IPS-18a (cell line): ENCODE data around the gene LY86.

Source experiments
- H3K27ac ChIP-seq: one replicate; pipeline ENCODE4 v1.5.1; 2013; ENCODE audit warnings: low read length
- H3K27me3 ChIP-seq: one replicate; pipeline ENCODE4 v1.6.1; 2013; ENCODE audit warnings: mild to moderate bottlenecking, low read length; ENCODE audit not compliant: control insufficient read depth, insufficient read depth
- H3K36me3 ChIP-seq: one replicate; pipeline ENCODE4 v1.6.1; 2013; ENCODE audit warnings: low read depth, low read length; ENCODE audit not compliant: control insufficient read depth
- H3K4me1 ChIP-seq: one replicate; pipeline ENCODE4 v1.6.1; 2013; ENCODE audit warnings: low read depth, low read length; ENCODE audit not compliant: control insufficient read depth
- H3K4me3 ChIP-seq: one replicate; pipeline ENCODE4 v1.5.1; 2013; ENCODE audit warnings: low read length
- H3K9ac ChIP-seq: one replicate; pipeline ENCODE4 v1.6.1; 2013; ENCODE audit warnings: mild to moderate bottlenecking, low read length, moderate library complexity
- H3K9me3 ChIP-seq: one replicate; pipeline ENCODE4 v1.6.1; 2013; ENCODE audit warnings: low read depth, low read length; ENCODE audit not compliant: control insufficient read depth

Gene LY86

GRCh38 chr6:6649824-6650349 lies 61.4 kb downstream of the LY86 start:
- Histone ChIP-seq H3K27me3 (peaks cover 8% of the 10 kb centered on the region), H3K27ac (no peak overlapping the region), H3K36me3 (no peaks in the 10 kb centered on the region), H3K9me3 (no peaks in the 10 kb centered on the region), H3K4me1 (no peaks in the 10 kb centered on the region), H3K4me3 (no peak overlapping the region), H3K9ac (no peak overlapping the region)

GRCh38 chr6:6650839-6651238 lies 62.3 kb downstream of the LY86 start:
- Histone ChIP-seq H3K9me3 (no peaks in the 10 kb centered on the region), H3K4me3 (no peak overlapping the region), H3K4me1 (no peaks in the 10 kb centered on the region), H3K27me3 (peaks cover 8% of the 10 kb centered on the region), H3K36me3 (no peaks in the 10 kb centered on the region), H3K9ac (no peak overlapping the region), H3K27ac (no peak overlapping the region)

GRCh38 chr6:6651335-6651734 lies 62.8 kb downstream of the LY86 start:
- Histone ChIP-seq H3K4me1 (no peaks in the 10 kb centered on the region), H3K27me3 (peaks cover 8% of the 10 kb centered on the region), H3K9ac (no peak overlapping the region), H3K27ac (no peak overlapping the region), H3K4me3 (no peak overlapping the region), H3K36me3 (no peaks in the 10 kb centered on the region), H3K9me3 (no peaks in the 10 kb centered on the region)

- Histone ChIP-seq H3K9me3 (no peaks in the 10 kb centered on the region), H3K27ac (no peak overlapping the region), H3K27me3 (peaks cover 8% of the 10 kb centered on the region), H3K36me3 (no peaks in the 10 kb centered on the region), H3K9ac (no peak overlapping the region), H3K4me3 (no peak overlapping the region), H3K4me1 (no peaks in the 10 kb centered on the region)
These were observed 64.4 kb downstream of the LY86 start for GRCh38 chr6:6652932-6653331.

- no peaks in the 10 kb centered on the region for H3K4me1 ChIP-seq
- H3K9ac ChIP-seq, result no peak overlapping the region
- H3K27me3 ChIP-seq, result peaks cover 8% of the 10 kb centered on the region
- no peak overlapping the region for H3K27ac ChIP-seq
- no peaks in the 10 kb centered on the region for H3K9me3 ChIP-seq
- no peak overlapping the region for H3K4me3 ChIP-seq
- H3K36me3 ChIP-seq, result no peaks in the 10 kb centered on the region
These were observed 66.4 kb downstream of the LY86 start for GRCh38 chr6:6654599-6655575.

GRCh38 chr6:6655805-6656251 lies 67.3 kb downstream of the LY86 start:
- H3K27me3 ChIP-seq, result peaks cover 8% of the 10 kb centered on the region
- no peaks in the 10 kb centered on the region for H3K9me3 ChIP-seq
- H3K4me1 ChIP-seq, result no peaks in the 10 kb centered on the region
- H3K36me3 ChIP-seq, result no peaks in the 10 kb centered on the region
- H3K4me3 ChIP-seq, result no peak overlapping the region
- H3K9ac ChIP-seq, result no peak overlapping the region
- H3K27ac ChIP-seq, result no peak overlapping the region

GRCh38 chr6:6656287-6656686 lies 67.8 kb downstream of the LY86 start:
- H3K36me3 ChIP-seq, result no peaks in the 10 kb centered on the region
- H3K9ac ChIP-seq, result no peak overlapping the region
- H3K27me3 ChIP-seq, result peaks cover 8% of the 10 kb centered on the region
- H3K4me3 ChIP-seq, result no peak overlapping the region
- H3K4me1 ChIP-seq, result no peaks in the 10 kb centered on the region
- H3K9me3 ChIP-seq, result no peaks in the 10 kb centered on the region
- no peak overlapping the region for H3K27ac ChIP-seq

- Histone ChIP-seq H3K4me1 (no peaks in the 10 kb centered on the region), H3K4me3 (no peak overlapping the region), H3K9me3 (no peaks in the 10 kb centered on the region), H3K27me3 (peaks cover 8% of the 10 kb centered on the region), H3K27ac (no peak overlapping the region), H3K36me3 (no peaks in the 10 kb centered on the region), H3K9ac (no peak overlapping the region)
These were observed 68.7 kb downstream of the LY86 start for GRCh38 chr6:6657085-6657819.

GRCh38 chr6:6657820-6658217 lies 69.3 kb downstream of the LY86 start:
- H3K9ac ChIP-seq, result no peak overlapping the region

GRCh38 chr6:6659600-6660327 lies 71.2 kb downstream of the LY86 start:
- Histone ChIP-seq H3K9ac (no peak overlapping the region), H3K27ac (no peak overlapping the region), H3K36me3 (no peaks in the 10 kb centered on the region), H3K27me3 (no peaks in the 10 kb centered on the region), H3K9me3 (no peaks in the 10 kb centered on the region), H3K4me3 (no peak overlapping the region), H3K4me1 (no peaks in the 10 kb centered on the region)

More at GRCh38 chr6:6657820-6658217, 69.3 kb downstream of the LY86 start:
- Histone ChIP-seq H3K4me1 (no peaks in the 10 kb centered on the region), H3K27me3 (peaks cover 4% of the 10 kb centered on the region), H3K9me3 (no peaks in the 10 kb centered on the region), H3K27ac (no peak overlapping the region), H3K36me3 (no peaks in the 10 kb centered on the region), H3K4me3 (no peak overlapping the region)
